Nephron progenitor cell (in vitro differentiated cells): ENCODE results near the gene FRMD4B.
A peak's percentile ranks its signal among the peaks of the same experiment; 100 is the strongest.

Experiments
- DNase-seq: peaks from one replicate; pipeline ENCODE4 v3.0.0; 2021
- H3K27ac Mint-ChIP-seq: 2 replicates; pipeline ENCODE4 v1.8.0; 2021; ENCODE audit warnings: mild to moderate bottlenecking, moderate library complexity, mixed read lengths
- H3K27me3 Mint-ChIP-seq: 2 replicates; pipeline ENCODE4 v1.8.0; 2021; ENCODE audit warnings: mild to moderate bottlenecking, low read depth, mixed read lengths; ENCODE audit not compliant: poor library complexity
- H3K36me3 Mint-ChIP-seq: 2 replicates; pipeline ENCODE4 v1.8.0; 2021; ENCODE audit warnings: low read depth, mixed read lengths
- H3K4me1 Mint-ChIP-seq: 2 replicates; pipeline ENCODE4 v1.8.0; 2021; ENCODE audit warnings: mixed read lengths
- H3K4me3 Mint-ChIP-seq: 2 replicates; pipeline ENCODE4 v1.8.0; 2021; ENCODE audit warnings: mild to moderate bottlenecking, moderate library complexity, mixed read lengths
- H3K9me3 Mint-ChIP-seq: 2 replicates; pipeline ENCODE4 v1.8.0; 2021; ENCODE audit warnings: mild to moderate bottlenecking, moderate library complexity, mixed read lengths
- CTCF ChIP-seq: fragments of 200-600 bp; sonication (generic); IDR thresholded peaks from 2 replicates; pipeline ENCODE4 v1.5.0; 2021; ENCODE audit warnings: antibody characterized with exemption

FRMD4B gene

GRCh38 chr3:69385723-69386555 is at the start of gene FRMD4B:
Gene FRMD4B, minus strand, starts transcription at chr3:69386088. Its CDS starts 99 bp downstream, at chr3:69385989.
- Mint-ChIP-seq H3K27me3 (peaks cover 71% of the 10 kb centered on the region), H3K36me3 (no peaks in the 10 kb centered on the region), H3K4me1 (peaks cover 29% of the 10 kb centered on the region), H3K27ac (no peak within 1 kb of the TSS), H3K9me3 (no peaks in the 10 kb centered on the region), H3K4me3 (peak within 1 kb of the TSS; percentile 82)
- peak; percentile 73 for DNase-seq
- no peak for TF ChIP-seq CTCF

GRCh38 chr3:69433969-69434325 is 48.1 kb upstream of the FRMD4B start:
- no peak for DNase-seq
- Mint-ChIP-seq H3K4me3 (no peak overlapping the region), H3K36me3 (no peaks in the 10 kb centered on the region), H3K9me3 (no peaks in the 10 kb centered on the region), H3K27me3 (no peaks in the 10 kb centered on the region), H3K4me1 (peaks cover 15% of the 10 kb centered on the region), H3K27ac (no peak overlapping the region)
- TF ChIP-seq CTCF, result no peak

- Mint-ChIP-seq H3K4me1 (peaks cover 15% of the 10 kb centered on the region), H3K27ac (no peak overlapping the region), H3K27me3 (no peaks in the 10 kb centered on the region), H3K36me3 (no peaks in the 10 kb centered on the region), H3K9me3 (no peaks in the 10 kb centered on the region), H3K4me3 (no peak overlapping the region)
- TF ChIP-seq CTCF, result no peak
- no peak for DNase-seq
Measured at GRCh38 chr3:69433121-69433968, 47.5 kb upstream of the FRMD4B start.

- H3K27ac Mint-ChIP-seq, result no peak overlapping the region
- no peak for DNase-seq
- H3K4me1 Mint-ChIP-seq, result peaks cover 21% of the 10 kb centered on the region
- no peaks in the 10 kb centered on the region for H3K27me3 Mint-ChIP-seq
- H3K4me3 Mint-ChIP-seq, result no peak overlapping the region
- no peaks in the 10 kb centered on the region for H3K9me3 Mint-ChIP-seq
- no peaks in the 10 kb centered on the region for H3K36me3 Mint-ChIP-seq
- no peak for TF ChIP-seq CTCF
Measured at GRCh38 chr3:69428657-69429255, 42.9 kb upstream of the FRMD4B start.

- Mint-ChIP-seq H3K36me3 (no peaks in the 10 kb centered on the region), H3K27ac (no peak overlapping the region), H3K4me1 (peaks cover 12% of the 10 kb centered on the region), H3K4me3 (no peak overlapping the region), H3K9me3 (no peaks in the 10 kb centered on the region), H3K27me3 (no peaks in the 10 kb centered on the region)
- DNase-seq, result no peak
- no peak for TF ChIP-seq CTCF
Measured at GRCh38 chr3:69426967-69427304, 41.0 kb upstream of the FRMD4B start.
